ENCODE results near the gene ELMO1.

Gene ELMO1

GRCh38 chr7:37295401-37295800, 153.3 kb downstream of the ELMO1 start:
- DNase-seq: no peak

DNA sequence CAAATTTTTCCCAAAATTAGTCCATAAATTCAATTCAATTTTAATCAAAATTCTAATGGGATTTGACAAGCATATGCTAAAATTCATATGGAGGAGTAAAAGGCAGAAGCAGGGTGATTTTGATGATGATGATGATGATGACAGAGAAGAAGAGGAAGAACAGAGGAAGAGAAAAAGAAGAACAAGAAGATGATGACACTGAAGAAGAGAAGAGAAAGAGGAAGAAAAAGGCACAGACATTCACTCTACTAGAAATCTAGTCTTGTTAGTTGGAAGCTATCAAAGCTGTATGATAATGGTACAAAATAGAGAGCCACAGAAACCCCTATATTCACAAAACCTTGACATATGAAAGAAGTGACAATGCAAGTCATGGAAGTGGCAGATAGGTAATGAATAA, 157.9 kb downstream of the ELMO1 start:
- no peak for DNase-seq

- DNase-seq: no peak
These were observed 158.9 kb downstream of the ELMO1 start for GRCh38 chr7:37289781-37290180.

DNA sequence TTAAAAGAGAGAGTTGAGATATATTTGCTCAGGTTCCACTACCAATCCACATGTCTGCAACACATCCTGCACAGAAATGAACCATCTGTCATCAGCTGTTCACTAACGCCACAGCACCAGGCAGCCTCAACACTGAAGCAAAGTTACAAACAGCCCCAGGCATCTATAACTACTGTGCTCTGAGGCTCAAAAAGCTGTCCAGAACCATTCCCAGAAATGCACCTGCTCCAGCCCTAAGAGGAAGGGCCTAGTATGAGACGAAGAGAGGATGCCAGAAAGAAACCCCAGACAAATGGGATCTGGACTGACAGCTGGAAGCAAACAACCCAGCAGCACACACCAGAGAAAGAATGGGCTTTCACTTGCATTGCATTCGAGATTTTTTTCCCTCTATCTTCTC, 159.3 kb downstream of the ELMO1 start:
- no peak for DNase-seq

- DNase-seq: no peak
These were observed 161.4 kb downstream of the ELMO1 start for GRCh38 chr7:37287131-37287855.

GRCh38 chr7:37286454-37286832, 162.2 kb downstream of the ELMO1 start:
- DNase-seq: no peak

- DNase-seq: no peak
These were observed 162.8 kb downstream of the ELMO1 start for GRCh38 chr7:37285706-37286453.

DNA sequence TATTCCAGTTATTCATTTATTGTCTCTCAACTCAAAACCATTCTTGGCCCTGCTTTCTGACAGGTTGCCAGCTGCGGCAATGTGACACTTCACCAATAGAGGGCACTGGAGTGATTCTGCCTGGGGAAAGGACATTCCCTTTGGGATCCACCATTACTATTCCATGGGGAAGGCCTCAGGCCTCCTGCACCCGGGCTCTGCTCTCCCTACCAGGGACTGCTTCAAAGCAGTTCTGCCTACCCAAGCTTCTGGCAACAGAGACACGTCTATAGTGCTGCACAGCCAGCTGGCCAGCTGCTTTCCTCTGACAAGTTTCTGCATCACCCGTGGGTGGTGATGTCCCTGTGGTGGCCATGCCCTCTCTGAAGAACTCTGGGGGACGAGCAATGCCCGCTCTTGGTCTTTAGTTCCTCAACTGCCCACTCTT, 163.8 kb downstream of the ELMO1 start:
- peak in 1 of 2 donors; percentile 44 for DNase-seq

GRCh38 chr7:37284285-37284684, 164.4 kb downstream of the ELMO1 start:
- DNase-seq: no peak

- no peak for DNase-seq
These were observed 164.9 kb downstream of the ELMO1 start for GRCh38 chr7:37283716-37284115.

- no peak for DNase-seq
These were observed 165.7 kb downstream of the ELMO1 start for GRCh38 chr7:37282927-37283326.

- DNase-seq: no peak
These were observed 166.6 kb downstream of the ELMO1 start for GRCh38 chr7:37282093-37282444.

DNA sequence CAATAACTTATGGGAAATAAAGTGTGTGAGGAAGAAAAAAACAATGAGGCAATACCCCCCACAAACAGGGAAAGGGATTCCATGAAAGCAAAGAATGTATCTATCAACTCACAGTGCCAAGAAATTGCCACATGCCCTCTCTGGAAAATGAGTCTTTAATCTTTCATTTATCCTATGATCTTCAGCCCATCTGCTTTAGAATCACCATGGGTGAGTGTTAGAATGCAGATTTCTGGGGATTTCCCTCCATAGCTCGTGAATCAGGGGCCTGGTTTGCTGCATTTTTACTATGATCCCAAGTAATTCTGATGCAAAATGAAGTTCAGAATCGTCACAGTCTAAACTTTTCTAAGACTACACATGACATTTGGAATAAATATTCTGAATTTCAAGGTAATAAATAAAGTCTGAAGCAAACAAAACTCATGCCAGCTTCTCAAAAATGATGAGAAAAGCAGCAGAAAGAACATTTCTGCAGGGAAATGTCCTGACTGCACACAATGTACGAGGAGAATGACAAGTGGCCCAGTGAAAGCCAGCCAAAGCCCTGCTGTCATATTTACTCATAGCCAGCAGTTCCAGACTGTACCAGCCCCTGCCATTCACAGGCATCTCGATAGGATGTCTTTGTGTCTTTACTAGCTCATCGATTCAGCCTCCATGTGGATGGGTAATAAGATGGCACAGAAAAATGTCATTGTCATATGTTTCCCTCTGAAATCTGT, 167.1 kb downstream of the ELMO1 start:
- DNase-seq: no peak

GRCh38 chr7:37277513-37277912, 171.2 kb downstream of the ELMO1 start:
- no peak for DNase-seq

- no peak for DNase-seq
These were observed 173.5 kb downstream of the ELMO1 start for GRCh38 chr7:37275078-37275710.

GRCh38 chr7:37273891-37274290, 174.8 kb downstream of the ELMO1 start:
- DNase-seq: no peak

DNA sequence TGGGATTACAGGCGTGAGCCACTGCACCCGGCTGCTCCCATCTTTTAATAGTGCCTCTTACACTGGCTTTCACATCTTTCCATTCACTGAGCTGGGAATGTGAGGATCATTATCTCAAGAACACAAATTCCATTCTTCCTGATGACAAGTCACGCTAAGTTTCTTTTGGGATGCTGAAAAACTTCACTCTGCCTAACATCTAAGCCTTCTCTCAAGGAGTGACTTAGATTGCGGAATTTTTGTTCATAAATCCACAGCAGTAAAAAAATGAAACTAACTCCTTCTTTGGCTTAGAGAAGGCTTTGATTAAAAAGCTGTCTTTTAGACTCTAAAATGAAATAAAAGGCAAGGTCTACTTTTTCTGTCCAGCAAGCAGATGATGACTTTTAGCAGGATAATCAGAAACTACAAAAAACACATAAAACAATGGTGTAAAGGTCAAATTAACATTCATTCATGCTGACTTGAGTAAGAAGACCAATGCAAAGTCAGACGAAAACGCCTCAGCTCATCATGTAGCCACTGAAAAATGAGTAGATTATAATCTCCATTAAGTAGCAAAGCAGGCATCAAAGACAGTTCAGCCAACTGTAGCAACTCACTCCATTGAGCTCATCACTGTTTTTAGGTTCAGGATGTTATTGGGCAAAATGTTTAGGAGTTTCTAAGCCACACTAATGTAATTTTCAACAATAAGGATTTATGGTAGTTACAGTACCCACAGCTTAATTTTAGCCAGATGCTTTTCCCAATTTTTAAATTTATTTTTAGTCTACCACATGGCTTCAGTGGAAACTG, 178.8 kb downstream of the ELMO1 start:
- DNase-seq: no peak

DNA sequence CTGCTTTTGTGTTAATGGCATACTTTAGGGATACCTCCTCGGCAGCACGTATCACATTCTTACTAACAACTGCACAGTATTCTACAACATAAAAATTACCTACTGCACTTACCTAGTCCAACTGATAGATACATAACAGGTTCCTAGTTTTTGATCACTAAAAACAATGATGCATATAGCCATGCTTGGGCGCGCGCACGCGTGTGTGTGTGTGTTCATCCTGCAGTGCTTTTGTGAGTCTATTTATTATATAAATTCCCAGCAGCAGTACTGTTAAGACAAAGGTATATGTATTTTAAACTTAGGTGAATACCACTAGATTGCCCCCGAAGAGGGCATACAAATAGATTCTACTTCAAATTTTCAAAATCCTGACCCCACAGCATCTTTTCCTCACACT, 181.4 kb downstream of the ELMO1 start:
- no peak for DNase-seq

DNA sequence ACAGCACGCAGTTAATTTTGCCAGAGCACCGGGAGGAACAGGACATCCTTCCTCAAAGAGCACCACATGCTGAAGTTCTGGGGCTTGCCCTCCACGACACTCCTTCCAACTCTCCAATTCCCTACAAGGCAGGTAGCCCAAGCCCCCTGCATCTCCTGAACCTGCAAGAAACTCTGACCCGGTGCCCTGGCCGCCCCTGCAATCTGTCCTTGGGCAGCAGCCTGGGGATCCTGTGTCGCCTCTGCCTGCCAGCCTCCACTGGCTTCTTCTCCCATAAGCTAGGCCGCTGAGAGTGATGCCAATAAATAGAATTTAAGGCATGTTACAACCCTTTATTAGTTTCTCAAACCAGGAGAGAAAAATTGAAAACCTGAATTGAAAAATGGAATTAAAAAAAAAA, 182.8 kb downstream of the ELMO1 start:
- DNase-seq: no peak

DNA sequence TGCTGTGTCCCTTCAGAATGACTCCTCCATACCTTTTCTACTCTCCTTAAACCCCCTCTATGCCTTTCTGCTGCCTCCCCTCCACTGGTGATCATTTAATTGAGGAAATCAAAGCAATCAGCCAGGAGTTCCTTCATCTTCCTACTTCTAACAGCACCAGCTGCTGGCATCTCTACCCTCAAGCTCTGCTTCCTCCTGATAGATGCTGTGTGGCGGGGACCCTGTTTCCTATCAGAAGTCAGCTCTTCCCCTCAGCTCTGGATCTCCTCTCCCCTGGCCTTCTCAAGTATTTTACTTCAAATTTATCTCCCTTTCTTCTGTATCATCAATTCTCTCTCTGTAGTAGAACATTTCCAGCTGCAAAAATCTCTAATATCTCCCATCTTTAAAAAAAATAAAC, 183.7 kb downstream of the ELMO1 start:
- DNase-seq: no peak

GRCh38 chr7:37262181-37262580, 186.5 kb downstream of the ELMO1 start:
- no peak for DNase-seq

DNA sequence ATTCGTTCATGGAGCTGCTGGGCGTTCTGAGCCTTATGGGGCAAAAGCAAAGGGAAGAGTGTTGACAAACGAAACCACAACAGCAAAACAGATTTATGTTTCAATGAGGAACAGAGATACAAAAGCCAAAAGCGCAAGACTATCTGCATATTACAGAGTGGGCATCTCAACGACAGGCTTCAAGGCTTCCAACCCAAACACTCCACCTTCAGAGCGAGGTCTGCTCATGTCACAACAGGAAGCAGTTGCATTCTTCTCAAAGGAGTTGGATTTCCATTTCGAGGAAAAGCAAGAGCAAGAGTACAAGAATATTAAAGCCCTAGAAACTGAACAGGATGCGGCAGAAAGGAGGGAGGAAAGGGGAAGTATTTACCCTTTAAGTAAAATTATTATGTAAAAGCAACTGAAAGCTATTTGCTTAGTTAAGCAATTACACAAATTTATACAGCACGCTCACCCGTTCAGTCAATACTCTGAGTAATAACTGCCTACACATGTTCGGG, 189.3 kb downstream of the ELMO1 start:
- DNase-seq: no peak

Measured in activated CD4-positive, alpha-beta T cell treated with anti-CD3 and anti-CD28 coated beads for 4 hours (primary cell).